SK-N-MC (cell line): ENCODE measurements around the gene AFMID.

Experiments
- EZH2 ChIP-seq: fragments of 200-600 bp; sonication (generic); IDR thresholded peaks from one replicate; pipeline ENCODE4 v1.6.1; 2017; ENCODE audit warnings: antibody characterized with exemption
- FOXP2 ChIP-seq: optimal IDR thresholded peaks from 2 replicates; pipeline ENCODE3; 2011; ENCODE audit warnings: mild to moderate bottlenecking, moderate library complexity; ENCODE audit not compliant: insufficient read depth; ENCODE audit errors: extremely low read length, control extremely low read depth
- POLR2AphosphoS5 ChIP-seq: IDR thresholded peaks from 2 replicates; pipeline ENCODE4 v1.6.1; 2012; ENCODE audit warnings: mild to moderate bottlenecking, low read depth, low read length, borderline replicate concordance

- TF ChIP-seq EZH2: no peak
- TF ChIP-seq POLR2AphosphoS5: no peak
- TF ChIP-seq FOXP2: no peak
Observed at GRCh38 chr17:78236362-78237127, 49.4 kb downstream of the AFMID start.
